ENCODE data around the gene RAN.
A peak's percentile ranks its signal among the peaks of the same experiment; 100 is the strongest.
"Not testable (repeated sequence)": the region's sequence is repeated elsewhere in the genome, so short reads cannot be mapped to it uniquely, and the experiment has no call there.

Gene RAN

GRCh38 chr12:130848785-130849305 is 23.0 kb upstream of the RAN start:
- H3K4me3 ChIP-seq (ENCODE audit: low read depth, low read length), result not testable (repeated sequence)

- no peak overlapping the region for H3K4me3 ChIP-seq (ENCODE audit: low read depth, low read length)
Observed at GRCh38 chr12:130849561-130850417, 22.1 kb upstream of the RAN start.

- H3K4me3 ChIP-seq (ENCODE audit: low read depth, low read length), result no peak overlapping the region
Observed at GRCh38 chr12:130850418-130851021, 21.3 kb upstream of the RAN start.

- no peak overlapping the region for H3K4me3 ChIP-seq (ENCODE audit: low read depth, low read length)
Observed at GRCh38 chr12:130856088-130856487, 15.8 kb upstream of the RAN start.

- H3K4me3 ChIP-seq (ENCODE audit: low read depth, low read length), result no peak overlapping the region
Observed at GRCh38 chr12:130858084-130858483, 13.8 kb upstream of the RAN start.

GRCh38 chr12:130859161-130859560 is 12.7 kb upstream of the RAN start:
- H3K4me3 ChIP-seq (ENCODE audit: low read depth, low read length), result no peak overlapping the region

- H3K4me3 ChIP-seq (ENCODE audit: low read depth, low read length), result no peak overlapping the region
Observed at GRCh38 chr12:130860311-130860710, 11.6 kb upstream of the RAN start.

GRCh38 chr12:130862161-130862560 is 9.7 kb upstream of the RAN start:
- H3K4me3 ChIP-seq (ENCODE audit: low read depth, low read length), result no peak overlapping the region

GRCh38 chr12:130862771-130863170 is 9.1 kb upstream of the RAN start:
- H3K4me3 ChIP-seq (ENCODE audit: low read depth, low read length), result not testable (repeated sequence)

GRCh38 chr12:130863298-130863697 is 8.6 kb upstream of the RAN start:
- H3K4me3 ChIP-seq (ENCODE audit: low read depth, low read length), result no peak overlapping the region

- no peak overlapping the region for H3K4me3 ChIP-seq (ENCODE audit: low read depth, low read length)
Observed at GRCh38 chr12:130868412-130868811, 3.5 kb upstream of the RAN start.

- H3K4me3 ChIP-seq (ENCODE audit: low read depth, low read length), result peak overlapping the region; percentile 48
Observed at GRCh38 chr12:130870442-130871285, 1.2 kb upstream of the RAN start.

GRCh38 chr12:130872179-130873096 is 572 bp downstream of the RAN start:
- H3K4me3 ChIP-seq (ENCODE audit: low read depth, low read length), result peak overlapping the region; percentile 82

- H3K4me3 ChIP-seq (ENCODE audit: low read depth, low read length), result peak overlapping the region; percentile 82
Observed at GRCh38 chr12:130873106-130873795, 1.4 kb downstream of the RAN start.

- H3K4me3 ChIP-seq (ENCODE audit: low read depth, low read length), result no peak overlapping the region
Observed at GRCh38 chr12:130873825-130874224, 2.0 kb downstream of the RAN start.

- H3K4me3 ChIP-seq (ENCODE audit: low read depth, low read length), result no peak overlapping the region
Observed at GRCh38 chr12:130874696-130875095, 2.8 kb downstream of the RAN start.

GRCh38 chr12:130875193-130875592 is 3.3 kb downstream of the RAN start:
- H3K4me3 ChIP-seq (ENCODE audit: low read depth, low read length), result no peak overlapping the region

GRCh38 chr12:130875708-130876107 is 3.8 kb downstream of the RAN start:
- H3K4me3 ChIP-seq (ENCODE audit: low read depth, low read length), result not testable (repeated sequence)

- no peak overlapping the region for H3K4me3 ChIP-seq (ENCODE audit: low read depth, low read length)
Observed at GRCh38 chr12:130876297-130876696, 4.4 kb downstream of the RAN start.

GRCh38 chr12:130876758-130877157 is 4.9 kb downstream of the RAN start:
- no peak overlapping the region for H3K4me3 ChIP-seq (ENCODE audit: low read depth, low read length)

All from iPS-11a (cell line).